Body of pancreas (tissue), 4 donors: Measurements from ENCODE around the gene GIGYF2.

ENCODE experiments used
- CTCF ChIP-seq, 7 experiments: fragments of 450-650 bp in 4 of 7; fragments of 200-600 bp in 3 of 7; sonication (generic) in 3 of 7; IDR thresholded peaks; one replicate each; pipeline ENCODE4 v1.5.1; 2016 to 2019; ENCODE audit warnings: antibody characterized with exemption in 7 of 7
- POLR2A ChIP-seq, 3 donors: fragments of 450-650 bp; IDR thresholded peaks; one replicate each; pipeline ENCODE4 v1.6.1; 2016; ENCODE audit warnings: antibody characterized with exemption in 3 of 3, mild to moderate bottlenecking in 2 of 3

- TF ChIP-seq POLR2A (IDR thresholded peaks at IDR 0.05) (no peak), CTCF (IDR thresholded peaks at IDR 0.05) (no peak)
Observed at GRCh38 chr2:232880764-232881351, 183.7 kb downstream of the GIGYF2 start.
